HCT116 (cell line): Measurements from ENCODE around the gene KIF25. TPM values are rescaled to one million over a fixed set of nuclear protein-coding genes. Genes with fewer than 3 reads are reported as not detected.

Experiments
- ATAC-seq: fragments of 200-7000 bp; cut with Tn5 transposase; 2 replicates; pipeline ENCODE4 v1.9.1; 2020; ENCODE audit warnings: mild to moderate bottlenecking, moderate library complexity
- BruUV-seq: library from RNA; stranded (reverse); fragments of 400-500 nt; replicated peaks from 2 replicates; lab custom pipeline; 2021; lab: Mats Ljungman, UMichigan
- CTCF ChIA-PET: fragments of 300-600 bp; sonication (Branson Sonifier 250); formaldehyde crosslinking; loops from one replicate; lab custom pipeline; 2021; ENCODE audit warnings: antibody characterized with exemption; lab: Charles Lee
- POLR2A ChIA-PET: fragments of 300-600, 350-600 bp; sonication (Branson Sonifier 250); formaldehyde crosslinking; loops from one replicate; lab custom pipeline; 2021; ENCODE audit warnings: antibody characterized with exemption; lab: Charles Lee
- RAD21 ChIA-PET, 2 experiments: fragments of 300-600 bp; sonication (Branson Sonifier 250); formaldehyde crosslinking; loops; one replicate each; lab custom pipeline; 2023; ENCODE audit warnings: low total read pairs in 2 of 2; ENCODE audit not compliant: uncharacterized antibody in 2 of 2, unreplicated experiment in 2 of 2, low non-redundant PET in 1 of 2; lab: Charles Lee
- DNase-seq: peaks from one replicate; pipeline ENCODE4 v3.0.0-alpha.2; 2010; ENCODE audit warnings: low read depth, low spot score
- H2AFZ ChIP-seq: fragments of 200-600 bp; shearing (Covaris generic), sonication (generic); 2 replicates; pipeline ENCODE4 v1.6.1; 2017; ENCODE audit warnings: low read depth, mixed run types, mixed read lengths, antibody characterized with exemption, low read length; ENCODE audit not compliant: poor library complexity, severe bottlenecking
- H3K27ac ChIP-seq: 2 replicates; pipeline ENCODE4 v1.5.1; 2012; ENCODE audit warnings: low read depth, low read length
- H3K27me3 ChIP-seq: fragments of 200-600 bp; sonication (generic); 2 replicates; pipeline ENCODE4 v1.6.1; 2016; ENCODE audit warnings: mixed run types, low read length, mixed read lengths; ENCODE audit not compliant: insufficient read depth
- H3K36me3 ChIP-seq, 2 experiments: fragments of 200-500 bp in 1 of 2; fragments of 200-600 bp in 1 of 2; sonication (Bioruptor generic) in 1 of 2; sonication (generic) in 1 of 2; 2 replicates each; pipeline versions ENCODE4 v1.5.1 to v1.6.1; 2014 to 2016; ENCODE audit warnings: low read length in 2 of 2, inconsistent platforms in 1 of 2, mixed read lengths in 1 of 2, mixed run types in 1 of 2; ENCODE audit not compliant: insufficient read depth in 2 of 2, control insufficient read depth in 1 of 2
- H3K4me1 ChIP-seq, 2 experiments: fragments of 200-600 bp in 1 of 2; sonication (generic) in 1 of 2; 2 replicates each; pipeline versions ENCODE4 v1.5.1 to v1.6.1; 2012 to 2017; ENCODE audit warnings: low read length in 2 of 2, inconsistent platforms in 1 of 2, mild to moderate bottlenecking in 1 of 2, mixed read lengths in 1 of 2, mixed run types in 1 of 2, moderate library complexity in 1 of 2; ENCODE audit not compliant: insufficient read depth in 2 of 2, control insufficient read depth in 1 of 2
- H3K4me2 ChIP-seq: fragments of 200-600 bp; sonication (generic); 2 replicates; pipeline ENCODE4 v1.6.1; 2017; ENCODE audit warnings: mixed run types, low read length, mixed read lengths
- H3K4me3 ChIP-seq, 2 experiments: fragments of 200-600 bp in 1 of 2; sonication (generic) in 1 of 2; replicated peaks in 1 of 2; 2 replicates each; pipeline ENCODE4 v1.5.1; 2011 to 2016; ENCODE audit warnings: low read length in 2 of 2, control low read depth in 1 of 2, low read depth in 1 of 2, mild to moderate bottlenecking in 1 of 2, mixed read lengths in 1 of 2, mixed run types in 1 of 2
- H3K79me2 ChIP-seq: fragments of 200-600 bp; sonication (generic); 2 replicates; pipeline ENCODE4 v1.6.1; 2017; ENCODE audit warnings: mild to moderate bottlenecking, mixed run types, low read length, moderate library complexity, mixed read lengths; ENCODE audit not compliant: insufficient read depth
- H3K9ac ChIP-seq: fragments of 200-600 bp; sonication (generic); 2 replicates; pipeline ENCODE4 v1.6.1; 2016; ENCODE audit warnings: low read length, mixed read lengths
- H3K9me2 ChIP-seq: fragments of 200-600 bp; sonication (generic), shearing (Covaris generic); 2 replicates; pipeline ENCODE4 v1.6.1; 2017; ENCODE audit warnings: mixed run types, mild to moderate bottlenecking, moderate library complexity; ENCODE audit not compliant: insufficient read depth
- H3K9me3 ChIP-seq, 2 experiments: fragments of 200-500 bp in 1 of 2; fragments of 200-600 bp in 1 of 2; sonication (Bioruptor generic) in 1 of 2; sonication (generic) in 1 of 2; 2 replicates each; pipeline ENCODE4 v1.6.1; 2014 to 2017; ENCODE audit warnings: low read length in 2 of 2, mixed read lengths in 2 of 2, inconsistent platforms in 1 of 2, low read depth in 1 of 2, mild to moderate bottlenecking in 1 of 2, mixed run types in 1 of 2, moderate library complexity in 1 of 2; ENCODE audit not compliant: control insufficient read depth in 1 of 2, insufficient read depth in 1 of 2
- H4K20me1 ChIP-seq: fragments of 200-600 bp; sonication (generic), shearing (Covaris generic); 2 replicates; pipeline ENCODE4 v1.6.1; 2017; ENCODE audit warnings: mixed run types, mild to moderate bottlenecking, moderate library complexity; ENCODE audit not compliant: insufficient read depth
- EGR1 ChIP-seq: IDR thresholded peaks from 2 replicates; pipeline ENCODE4 v1.6.1; 2012; ENCODE audit warnings: low read depth
- ELF1 ChIP-seq: IDR thresholded peaks from 2 replicates; pipeline ENCODE4 v1.6.1; 2012; ENCODE audit warnings: low read depth, borderline replicate concordance
- EZH2 ChIP-seq: fragments of 200-600 bp; sonication (generic); IDR thresholded peaks from 2 replicates; pipeline ENCODE4 v1.6.1; 2017; ENCODE audit warnings: antibody characterized with exemption, mixed run types
- FOSL1 ChIP-seq: IDR thresholded peaks from 2 replicates; pipeline ENCODE4 v1.6.1; 2012; ENCODE audit warnings: low read depth
- JUND ChIP-seq: IDR thresholded peaks from 2 replicates; pipeline ENCODE4 v1.6.1; 2012
- POLR2A ChIP-seq: IDR thresholded peaks from 2 replicates; pipeline ENCODE4 v1.7.0; 2011; ENCODE audit warnings: borderline replicate concordance; ENCODE audit not compliant: insufficient read depth, insufficient read length; ENCODE audit errors: extremely low read depth
- POLR2AphosphoS5 ChIP-seq: IDR thresholded peaks from 2 replicates; pipeline ENCODE4 v1.6.1; 2011; ENCODE audit warnings: mild to moderate bottlenecking, low read depth, low read length, moderate library complexity
- RAD21 ChIP-seq: IDR thresholded peaks from 2 replicates; pipeline ENCODE4 v1.6.1; 2012; ENCODE audit warnings: low read depth, mild to moderate bottlenecking
- SIN3A ChIP-seq: IDR thresholded peaks from 2 replicates; pipeline ENCODE4 v1.6.1; 2012; ENCODE audit warnings: low read depth
- SP1 ChIP-seq: IDR thresholded peaks from 2 replicates; pipeline ENCODE4 v1.6.1; 2012; ENCODE audit warnings: low read depth
- YY1 ChIP-seq: IDR thresholded peaks from 2 replicates; pipeline ENCODE4 v1.6.1; 2011; ENCODE audit warnings: low read length, low read depth, moderate library complexity, mild to moderate bottlenecking; ENCODE audit not compliant: insufficient replicate concordance; ENCODE audit errors: extremely low read depth
- intact Hi-C: fragments of 100-400 bp; cut with micrococcal nuclease; formaldehyde crosslinking; loops from 2 replicates; pipeline ENCODE4 v1.10.0; 2022
- total RNA-seq: library from RNA; stranded (reverse); gene quantifications from one replicate; pipeline ENCODE4 v1.2.1, GENCODE V29; 2021; ENCODE audit not compliant: unreplicated experiment
- TF ChIP-seq, protein P1 (sequence below): IDR thresholded peaks from 2 replicates; pipeline ENCODE4 v1.6.1; 2011; ENCODE audit warnings: mild to moderate bottlenecking, low read length, moderate library complexity; ENCODE audit not compliant: insufficient replicate concordance; ENCODE audit errors: extremely low read depth
- TF ChIP-seq, protein P2 (sequence below): IDR thresholded peaks from 2 replicates; pipeline ENCODE4 v1.6.1; 2012; ENCODE audit warnings: low read depth
- TF ChIP-seq, protein P3 (sequence below): IDR thresholded peaks from 2 replicates; pipeline ENCODE4 v1.6.1; 2012
- TF ChIP-seq, protein P4 (sequence below), 3 experiments: fragments of 200-600 bp in 1 of 3; sonication (generic) in 1 of 3; IDR thresholded peaks in 2 of 3; conservative IDR thresholded peaks in 1 of 3; 2 replicates each; pipeline ENCODE4 v1.5.1; 2012 to 2017; ENCODE audit warnings: low read depth in 2 of 3, low read length in 2 of 3, antibody characterized with exemption in 1 of 3, borderline replicate concordance in 1 of 3, control low read depth in 1 of 3, mild to moderate bottlenecking in 1 of 3, mixed read lengths in 1 of 3, mixed run types in 1 of 3, moderate library complexity in 1 of 3; ENCODE audit not compliant: insufficient read depth in 1 of 3

Gene KIF25
- total RNA-seq, 1 experiment from 2014 or later: not detected

DNA sequence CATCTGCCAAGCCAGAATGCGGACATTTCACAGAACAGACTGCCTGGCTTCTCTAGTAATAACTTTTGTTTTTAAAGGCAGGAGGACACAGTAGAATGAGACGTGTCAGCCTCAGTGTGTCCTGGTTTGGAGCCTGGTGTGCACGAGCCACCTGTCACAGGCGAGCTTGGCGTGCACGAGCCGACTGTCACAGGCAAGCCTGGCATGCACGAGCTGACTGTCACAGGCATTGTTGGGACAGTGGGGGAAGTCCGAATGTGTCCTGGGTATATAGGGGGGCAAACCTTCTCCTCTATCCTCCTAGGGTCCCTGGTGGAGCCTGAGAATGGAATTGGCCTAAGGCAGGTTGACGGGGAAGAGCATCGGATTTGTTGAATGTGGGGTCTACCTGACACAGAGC lies 7.5 kb downstream of the KIF25 start:
- no peaks in the 10 kb centered on the region for H3K9me2 ChIP-seq
- no peak overlapping the region for H3K4me2 ChIP-seq
- H4K20me1 ChIP-seq: no peaks in the 10 kb centered on the region
- ChIA-PET POLR2A (no interaction called here), CTCF (no interaction called here), RAD21 (no interaction called here)
- peaks cover 42% of the 10 kb centered on the region for H3K27me3 ChIP-seq
- DNase-seq (no peak), ATAC-seq (no peak)
- no peak overlapping the region for H3K27ac ChIP-seq
- peaks cover 0 to 5% of the 10 kb centered on the region in 2 experiments; a peak in 1 of 4 replicates for H3K9me3 ChIP-seq
- H2AFZ ChIP-seq: no peak overlapping the region
- H3K4me3 ChIP-seq: no peak overlapping the region
- BruUV-seq: no TSS peak
- TF ChIP-seq, protein P1, sequence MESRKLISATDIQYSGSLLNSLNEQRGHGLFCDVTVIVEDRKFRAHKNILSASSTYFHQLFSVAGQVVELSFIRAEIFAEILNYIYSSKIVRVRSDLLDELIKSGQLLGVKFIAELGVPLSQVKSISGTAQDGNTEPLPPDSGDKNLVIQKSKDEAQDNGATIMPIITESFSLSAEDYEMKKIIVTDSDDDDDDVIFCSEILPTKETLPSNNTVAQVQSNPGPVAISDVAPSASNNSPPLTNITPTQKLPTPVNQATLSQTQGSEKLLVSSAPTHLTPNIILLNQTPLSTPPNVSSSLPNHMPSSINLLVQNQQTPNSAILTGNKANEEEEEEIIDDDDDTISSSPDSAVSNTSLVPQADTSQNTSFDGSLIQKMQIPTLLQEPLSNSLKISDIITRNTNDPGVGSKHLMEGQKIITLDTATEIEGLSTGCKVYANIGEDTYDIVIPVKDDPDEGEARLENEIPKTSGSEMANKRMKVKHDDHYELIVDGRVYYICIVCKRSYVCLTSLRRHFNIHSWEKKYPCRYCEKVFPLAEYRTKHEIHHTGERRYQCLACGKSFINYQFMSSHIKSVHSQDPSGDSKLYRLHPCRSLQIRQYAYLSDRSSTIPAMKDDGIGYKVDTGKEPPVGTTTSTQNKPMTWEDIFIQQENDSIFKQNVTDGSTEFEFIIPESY: no peak
- TF ChIP-seq EZH2: no peak
- no peak for TF ChIP-seq YY1
- no peak for TF ChIP-seq RAD21
- no peak for TF ChIP-seq POLR2AphosphoS5
- no peak for TF ChIP-seq SIN3A
- TF ChIP-seq, protein P2, sequence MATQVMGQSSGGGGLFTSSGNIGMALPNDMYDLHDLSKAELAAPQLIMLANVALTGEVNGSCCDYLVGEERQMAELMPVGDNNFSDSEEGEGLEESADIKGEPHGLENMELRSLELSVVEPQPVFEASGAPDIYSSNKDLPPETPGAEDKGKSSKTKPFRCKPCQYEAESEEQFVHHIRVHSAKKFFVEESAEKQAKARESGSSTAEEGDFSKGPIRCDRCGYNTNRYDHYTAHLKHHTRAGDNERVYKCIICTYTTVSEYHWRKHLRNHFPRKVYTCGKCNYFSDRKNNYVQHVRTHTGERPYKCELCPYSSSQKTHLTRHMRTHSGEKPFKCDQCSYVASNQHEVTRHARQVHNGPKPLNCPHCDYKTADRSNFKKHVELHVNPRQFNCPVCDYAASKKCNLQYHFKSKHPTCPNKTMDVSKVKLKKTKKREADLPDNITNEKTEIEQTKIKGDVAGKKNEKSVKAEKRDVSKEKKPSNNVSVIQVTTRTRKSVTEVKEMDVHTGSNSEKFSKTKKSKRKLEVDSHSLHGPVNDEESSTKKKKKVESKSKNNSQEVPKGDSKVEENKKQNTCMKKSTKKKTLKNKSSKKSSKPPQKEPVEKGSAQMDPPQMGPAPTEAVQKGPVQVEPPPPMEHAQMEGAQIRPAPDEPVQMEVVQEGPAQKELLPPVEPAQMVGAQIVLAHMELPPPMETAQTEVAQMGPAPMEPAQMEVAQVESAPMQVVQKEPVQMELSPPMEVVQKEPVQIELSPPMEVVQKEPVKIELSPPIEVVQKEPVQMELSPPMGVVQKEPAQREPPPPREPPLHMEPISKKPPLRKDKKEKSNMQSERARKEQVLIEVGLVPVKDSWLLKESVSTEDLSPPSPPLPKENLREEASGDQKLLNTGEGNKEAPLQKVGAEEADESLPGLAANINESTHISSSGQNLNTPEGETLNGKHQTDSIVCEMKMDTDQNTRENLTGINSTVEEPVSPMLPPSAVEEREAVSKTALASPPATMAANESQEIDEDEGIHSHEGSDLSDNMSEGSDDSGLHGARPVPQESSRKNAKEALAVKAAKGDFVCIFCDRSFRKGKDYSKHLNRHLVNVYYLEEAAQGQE: no peak
- no peak for TF ChIP-seq JUND
- no peak for TF ChIP-seq SP1
- TF ChIP-seq POLR2A: no peak
- TF ChIP-seq ELF1: no peak
- TF ChIP-seq, protein P3, sequence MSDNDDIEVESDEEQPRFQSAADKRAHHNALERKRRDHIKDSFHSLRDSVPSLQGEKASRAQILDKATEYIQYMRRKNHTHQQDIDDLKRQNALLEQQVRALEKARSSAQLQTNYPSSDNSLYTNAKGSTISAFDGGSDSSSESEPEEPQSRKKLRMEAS: no peak
- no peak for TF ChIP-seq EGR1
- no peak for TF ChIP-seq FOSL1
- TF ChIP-seq, protein P4, sequence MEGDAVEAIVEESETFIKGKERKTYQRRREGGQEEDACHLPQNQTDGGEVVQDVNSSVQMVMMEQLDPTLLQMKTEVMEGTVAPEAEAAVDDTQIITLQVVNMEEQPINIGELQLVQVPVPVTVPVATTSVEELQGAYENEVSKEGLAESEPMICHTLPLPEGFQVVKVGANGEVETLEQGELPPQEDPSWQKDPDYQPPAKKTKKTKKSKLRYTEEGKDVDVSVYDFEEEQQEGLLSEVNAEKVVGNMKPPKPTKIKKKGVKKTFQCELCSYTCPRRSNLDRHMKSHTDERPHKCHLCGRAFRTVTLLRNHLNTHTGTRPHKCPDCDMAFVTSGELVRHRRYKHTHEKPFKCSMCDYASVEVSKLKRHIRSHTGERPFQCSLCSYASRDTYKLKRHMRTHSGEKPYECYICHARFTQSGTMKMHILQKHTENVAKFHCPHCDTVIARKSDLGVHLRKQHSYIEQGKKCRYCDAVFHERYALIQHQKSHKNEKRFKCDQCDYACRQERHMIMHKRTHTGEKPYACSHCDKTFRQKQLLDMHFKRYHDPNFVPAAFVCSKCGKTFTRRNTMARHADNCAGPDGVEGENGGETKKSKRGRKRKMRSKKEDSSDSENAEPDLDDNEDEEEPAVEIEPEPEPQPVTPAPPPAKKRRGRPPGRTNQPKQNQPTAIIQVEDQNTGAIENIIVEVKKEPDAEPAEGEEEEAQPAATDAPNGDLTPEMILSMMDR (IDR thresholded peaks at IDR 0.05 in 2 of 3, conservative IDR thresholded peaks at IDR 0.05 in 1 of 3; ENCODE audit: borderline replicate concordance in 1 of 3, insufficient read depth in 1 of 3, low read depth in 2 of 3, low read length in 2 of 3): no peak
- H3K36me3 ChIP-seq: no peaks in the 10 kb centered on the region
- H3K4me1 ChIP-seq: peaks cover 14 to 16% of the 10 kb centered on the region in 2 experiments
- no peak overlapping the region for H3K9ac ChIP-seq
- H3K79me2 ChIP-seq: no peaks in the 10 kb centered on the region
- intact Hi-C loops: no loop called here
